HFF-Myc (cell line): ENCODE results near the gene MYH7.
"Not testable (repeated sequence)": the region's sequence is repeated elsewhere in the genome, so short reads cannot be mapped to it uniquely, and the experiment has no call there.

Experiments
- DNase-seq: peaks from one replicate; pipeline ENCODE4 v3.0.0-alpha.2; 2011; ENCODE audit warnings: low read depth; ENCODE audit errors: extremely low read depth
- H3K4me3 ChIP-seq: replicated peaks from 2 replicates; pipeline ENCODE4 v1.5.1; 2011; ENCODE audit warnings: low read depth, mild to moderate bottlenecking, control low read depth, low read length
- CTCF ChIP-seq: IDR thresholded peaks from 2 replicates; pipeline ENCODE4 v1.5.1; 2012; ENCODE audit warnings: mild to moderate bottlenecking, low read depth, low read length, control low read depth; ENCODE audit errors: missing control alignments

Gene MYH7

GRCh38 chr14:23430723-23431085 is 4.8 kb downstream of the MYH7 start:
- H3K4me3 ChIP-seq = no peak overlapping the region
- TF ChIP-seq CTCF = no peak
- DNase-seq = peak; percentile 10

GRCh38 chr14:23430016-23430722 is 5.3 kb downstream of the MYH7 start:
- no peak overlapping the region for H3K4me3 ChIP-seq
- no peak for TF ChIP-seq CTCF
- no peak for DNase-seq

DNA sequence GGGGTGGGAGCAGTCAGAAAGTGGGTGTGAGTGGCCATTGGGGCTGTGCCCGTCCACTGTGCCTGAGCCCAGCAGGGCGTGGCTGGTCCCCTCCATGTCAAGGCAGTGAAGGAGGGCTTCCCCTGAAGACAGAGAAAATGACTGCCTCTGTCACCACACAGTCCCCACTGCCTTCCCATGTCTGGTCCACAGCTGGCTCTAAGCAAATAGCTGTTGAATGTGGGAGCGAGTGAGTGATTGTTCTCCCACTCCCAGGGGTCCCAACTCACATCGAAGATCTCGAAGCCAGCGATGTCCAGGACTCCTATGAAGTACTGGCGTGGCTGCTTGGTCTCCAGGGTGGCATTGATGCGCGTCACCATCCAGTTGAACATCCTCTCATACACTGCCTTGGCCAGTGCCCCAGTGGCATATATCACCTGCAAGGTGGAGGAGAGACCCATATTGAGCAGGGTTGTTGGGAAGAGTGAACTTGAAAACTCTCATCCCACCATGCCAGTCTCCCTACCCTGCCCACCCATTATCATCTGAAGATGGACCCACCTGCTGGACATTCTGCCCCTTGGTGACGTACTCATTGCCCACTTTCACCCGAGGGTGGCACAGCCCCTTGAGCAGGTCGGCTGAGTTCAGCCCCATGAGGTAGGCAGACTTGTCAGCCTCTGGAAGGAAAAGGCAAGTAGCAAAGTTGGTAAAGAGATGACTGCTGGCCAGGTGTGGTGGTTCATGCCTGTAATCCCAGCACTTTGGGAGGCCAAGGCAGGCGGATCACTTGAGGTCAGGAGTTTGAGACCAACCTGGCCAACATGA is 6.6 kb downstream of the MYH7 start:
- no peak for DNase-seq
- no peak overlapping the region for H3K4me3 ChIP-seq
- TF ChIP-seq CTCF = no peak

GRCh38 chr14:23425798-23426197 is 9.7 kb downstream of the MYH7 start:
- H3K4me3 ChIP-seq, DNase-seq: not testable (repeated sequence)

DNA sequence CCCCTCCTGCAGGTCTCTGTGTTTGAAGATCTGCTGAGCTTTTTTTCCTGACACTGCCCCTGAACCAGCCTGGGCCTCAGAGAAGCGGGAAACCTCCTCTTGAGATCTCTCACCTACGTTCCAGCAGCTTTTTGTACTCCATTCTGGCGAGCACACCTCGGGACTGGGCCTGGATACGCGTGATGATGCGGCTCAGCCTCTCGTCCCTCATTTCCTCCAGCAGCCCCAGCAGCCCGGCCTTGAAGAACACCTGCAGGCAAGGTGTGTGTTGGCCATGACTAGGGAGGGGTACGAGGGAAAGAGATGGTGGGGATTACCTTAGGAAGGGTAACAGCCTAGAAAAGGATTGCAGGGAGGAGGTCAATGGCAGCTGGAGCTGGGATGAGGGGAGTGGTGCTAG is 10.3 kb downstream of the MYH7 start:
- TF ChIP-seq CTCF = no peak
- DNase-seq = no peak
- H3K4me3 ChIP-seq = no peak overlapping the region

DNA sequence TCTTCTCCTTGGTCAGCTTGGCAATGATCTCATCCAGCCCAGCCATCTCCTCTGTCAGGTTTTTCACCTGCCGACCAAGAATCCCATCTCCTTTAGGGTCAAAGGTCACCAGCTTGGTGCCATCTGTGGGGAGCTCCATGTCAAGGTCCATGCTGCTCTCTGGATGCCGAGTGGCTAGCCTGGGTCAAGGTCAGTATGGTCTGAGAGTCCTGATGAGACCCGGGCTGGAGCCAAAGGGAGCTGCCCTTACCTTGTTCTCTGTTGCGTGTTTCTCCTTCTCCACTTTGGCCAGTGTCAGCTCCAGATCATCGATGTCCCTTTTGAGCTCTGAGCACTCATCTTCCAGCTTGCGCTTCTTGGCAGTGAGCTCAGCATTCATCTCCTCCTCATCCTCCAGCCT is 11.8 kb downstream of the MYH7 start:
- no peak for TF ChIP-seq CTCF
- DNase-seq = no peak
- no peak overlapping the region for H3K4me3 ChIP-seq

DNA sequence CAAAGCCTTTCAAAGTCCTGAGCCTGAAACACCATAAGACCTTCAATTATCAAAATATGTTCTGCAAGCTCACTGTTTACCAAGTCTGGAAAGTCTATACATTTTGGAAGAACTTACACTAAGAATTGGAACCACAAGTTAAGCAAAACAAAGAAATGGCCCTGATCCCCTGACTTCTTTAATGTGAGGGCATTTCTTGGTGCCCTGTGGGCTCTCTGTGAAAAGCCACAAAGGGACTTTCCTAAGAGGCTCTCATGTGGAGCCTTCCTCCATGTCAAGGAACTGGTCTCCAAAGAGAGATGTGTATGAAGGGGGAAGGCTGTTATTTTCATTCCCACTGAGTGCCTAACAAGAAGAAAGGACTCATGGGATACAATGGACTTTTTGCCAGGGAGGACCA is 13.9 kb downstream of the MYH7 start:
- H3K4me3 ChIP-seq = no peak overlapping the region
- no peak for DNase-seq
- no peak for TF ChIP-seq CTCF

DNA sequence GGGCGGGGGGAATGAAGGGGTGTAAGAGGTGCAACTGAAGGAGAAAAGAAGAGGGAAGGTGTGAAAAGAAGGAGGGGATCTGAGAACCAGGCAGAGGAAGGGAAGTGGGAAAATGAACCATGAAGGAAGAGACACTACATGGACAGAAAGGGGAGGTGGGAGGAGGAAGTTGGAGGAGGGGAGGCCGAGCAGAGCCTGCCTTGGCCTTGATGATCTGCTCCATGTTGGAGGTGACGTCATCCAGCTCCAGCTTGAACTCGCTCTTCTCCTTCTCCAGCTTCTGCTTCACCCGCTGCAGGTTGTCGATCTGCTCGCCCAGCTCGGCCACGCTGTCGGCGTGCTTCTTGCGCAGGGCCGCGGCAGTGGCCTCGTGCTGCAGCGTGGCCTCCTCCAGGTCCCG is 15.8 kb downstream of the MYH7 start:
- not testable (repeated sequence) for H3K4me3 ChIP-seq, DNase-seq
